GM19238 (cell line): ENCODE measurements around the gene APOBEC2.
"Not testable (repeated sequence)": the region's sequence is repeated elsewhere in the genome, so short reads cannot be mapped to it uniquely, and the experiment has no call there.

Source experiments
- DNase-seq: peaks from one replicate; pipeline ENCODE4 v3.0.0; 2011; ENCODE audit warnings: low spot score; ENCODE audit not compliant: insufficient read length

APOBEC2 gene

GRCh38 chr6:41053041-41053440 lies at the start of gene APOBEC2:
TSS of gene APOBEC2 (plus strand) at chr6:41053202. CDS start at chr6:41053348, 146 bp downstream.
- DNase-seq: no peak

GRCh38 chr6:41006217-41006616 lies 46.8 kb upstream of the APOBEC2 start:
- DNase-seq: not testable (repeated sequence)

- DNase-seq: not testable (repeated sequence)
Measured at GRCh38 chr6:41006980-41007379, 46.0 kb upstream of the APOBEC2 start.

- no peak for DNase-seq
Measured at GRCh38 chr6:41008011-41008410, 45.0 kb upstream of the APOBEC2 start.

GRCh38 chr6:41009669-41010068 lies 43.3 kb upstream of the APOBEC2 start:
- DNase-seq: no peak

GRCh38 chr6:41011673-41012072 lies 41.3 kb upstream of the APOBEC2 start:
- DNase-seq: no peak

- DNase-seq: no peak
Measured at GRCh38 chr6:41013466-41014153, 39.4 kb upstream of the APOBEC2 start.

GRCh38 chr6:41014780-41015179 lies 38.2 kb upstream of the APOBEC2 start:
- DNase-seq: no peak

GRCh38 chr6:41015860-41016259 lies 37.1 kb upstream of the APOBEC2 start:
- not testable (repeated sequence) for DNase-seq

- no peak for DNase-seq
Measured at GRCh38 chr6:41017663-41018062, 35.3 kb upstream of the APOBEC2 start.

- DNase-seq: no peak
Measured at GRCh38 chr6:41021832-41022231, 31.2 kb upstream of the APOBEC2 start.

- DNase-seq: no peak
Measured at GRCh38 chr6:41022294-41022693, 30.7 kb upstream of the APOBEC2 start.

GRCh38 chr6:41023114-41023513 lies 29.9 kb upstream of the APOBEC2 start:
- no peak for DNase-seq

- no peak for DNase-seq
Measured at GRCh38 chr6:41025966-41026530, 27.0 kb upstream of the APOBEC2 start.

- DNase-seq: no peak
Measured at GRCh38 chr6:41027241-41027640, 25.8 kb upstream of the APOBEC2 start.

GRCh38 chr6:41027799-41028560 lies 25.0 kb upstream of the APOBEC2 start:
- peak; percentile 85 for DNase-seq

- no peak for DNase-seq
Measured at GRCh38 chr6:41028561-41029412, 24.2 kb upstream of the APOBEC2 start.

- no peak for DNase-seq
Measured at GRCh38 chr6:41032830-41033229, 20.2 kb upstream of the APOBEC2 start.

GRCh38 chr6:41033776-41034175 lies 19.2 kb upstream of the APOBEC2 start:
- DNase-seq: no peak

GRCh38 chr6:41036186-41036585 lies 16.8 kb upstream of the APOBEC2 start:
- DNase-seq: no peak

- DNase-seq: no peak
Measured at GRCh38 chr6:41036601-41037000, 16.4 kb upstream of the APOBEC2 start.
